A673 (cell line): ENCODE measurements around the gene PIP5K1A. TPM values are rescaled to one million over a fixed set of nuclear protein-coding genes. Genes with fewer than 3 reads are reported as not detected.

ENCODE experiments used
- BruUV-seq: library from RNA; stranded (reverse); fragments of 400-500 nt; replicated peaks from 2 replicates; lab custom pipeline; 2021; lab: Mats Ljungman, UMichigan
- CTCF ChIA-PET: fragments of 300-600 bp; sonication (Branson Sonifier 250); formaldehyde crosslinking; loops from one replicate; lab custom pipeline; 2022; ENCODE audit warnings: antibody characterized with exemption; lab: Charles Lee
- POLR2A ChIA-PET: fragments of 300-600 bp; sonication (Branson Sonifier 250); formaldehyde crosslinking; loops from one replicate; lab custom pipeline; 2022; ENCODE audit warnings: antibody characterized with exemption; ENCODE audit not compliant: low non-redundant PET; lab: Charles Lee
- DNase-seq: peaks from one replicate; pipeline ENCODE4 v3.0.0-alpha.2; 2015; ENCODE audit warnings: low spot score
- H3K27ac ChIP-seq: fragments of 200-600 bp; sonication (generic); 2 replicates; pipeline ENCODE4 v1.5.1; 2016; ENCODE audit warnings: mixed run types, low read depth, mild to moderate bottlenecking, mixed read lengths, antibody characterized with exemption, low read length; ENCODE audit not compliant: poor library complexity, severe bottlenecking
- H3K27me3 ChIP-seq: fragments of 200-600 bp; sonication (generic); replicated peaks from 2 replicates; pipeline ENCODE4 v1.6.1; 2017; ENCODE audit warnings: mixed run types, low read depth, mild to moderate bottlenecking, mixed read lengths, antibody characterized with exemption, low read length; ENCODE audit not compliant: insufficient read depth, poor library complexity
- H3K36me3 ChIP-seq: fragments of 200-600 bp; sonication (generic); 2 replicates; pipeline ENCODE4 v1.6.1; 2016; ENCODE audit warnings: mixed run types, mild to moderate bottlenecking, mixed read lengths, antibody characterized with exemption, low read length; ENCODE audit not compliant: insufficient read depth, poor library complexity, severe bottlenecking
- H3K4me1 ChIP-seq: fragments of 200-600 bp; sonication (generic); 2 replicates; pipeline ENCODE4 v1.6.1; 2017; ENCODE audit warnings: mixed run types, mild to moderate bottlenecking, mixed read lengths, antibody characterized with exemption, low read length; ENCODE audit not compliant: insufficient read depth, poor library complexity, severe bottlenecking
- H3K4me3 ChIP-seq: fragments of 200-600 bp; sonication (generic); 2 replicates; pipeline ENCODE4 v1.5.1; 2016; ENCODE audit warnings: low read depth, mixed run types, mild to moderate bottlenecking, mixed read lengths, low read length; ENCODE audit not compliant: poor library complexity, severe bottlenecking
- H3K9me3 ChIP-seq: fragments of 200-600 bp; sonication (generic); 2 replicates; pipeline ENCODE4 v1.6.1; 2016; ENCODE audit warnings: mixed run types, low read depth, mild to moderate bottlenecking, mixed read lengths, antibody characterized with exemption, low read length; ENCODE audit not compliant: poor library complexity, severe bottlenecking
- CTCF ChIP-seq: fragments of 300-800, 200-600 bp; sonication (generic); conservative IDR thresholded peaks from 2 replicates; pipeline ENCODE4 v1.5.1; 2017; ENCODE audit warnings: low read depth, mild to moderate bottlenecking, antibody characterized with exemption, low read length, moderate library complexity, mixed read lengths
- EZH2 ChIP-seq: fragments of 200-600 bp; sonication (generic); IDR thresholded peaks from 2 replicates; pipeline ENCODE4 v1.6.1; 2017; ENCODE audit warnings: borderline replicate concordance, low read depth, mild to moderate bottlenecking, mixed read lengths, antibody characterized with exemption, low read length; ENCODE audit not compliant: poor library complexity, severe bottlenecking
- intact Hi-C: fragments of 100-400 bp; cut with micrococcal nuclease; formaldehyde crosslinking; loops from one replicate; pipeline ENCODE4 v1.10.0; 2022; ENCODE audit not compliant: unreplicated experiment
- total RNA-seq: library from RNA; stranded (reverse); gene quantifications from 2 replicates; pipeline ENCODE4 v1.2.3, GENCODE V29; 2021

Gene PIP5K1A
- total RNA-seq, 1 experiment from 2014 or later, result 115 TPM

- TF ChIP-seq EZH2 (no peak), CTCF (no peak)
- no peak for DNase-seq
- POLR2A ChIA-PET, result no interaction called here
- CTCF ChIA-PET, result no interaction called here
- no peaks in the 10 kb centered on the region for H3K27me3 ChIP-seq
- intact Hi-C loops, result no loop called here
- no peak overlapping the region for H3K4me3 ChIP-seq
- H3K36me3 ChIP-seq, result peaks cover 96% of the 10 kb centered on the region
- no peaks in the 10 kb centered on the region for H3K4me1 ChIP-seq
- H3K27ac ChIP-seq, result no peak overlapping the region
- no peaks in the 10 kb centered on the region for H3K9me3 ChIP-seq
- BruUV-seq, result no TSS peak
These were observed 40.1 kb downstream of the PIP5K1A start for GRCh38 chr1:151238467-151238739.

GRCh38 chr1:151242442-151242841 is 44.1 kb downstream of the PIP5K1A start:
- Histone ChIP-seq H3K36me3 (peaks cover 94% of the 10 kb centered on the region), H3K27ac (no peak overlapping the region), H3K4me1 (no peaks in the 10 kb centered on the region), H3K27me3 (no peaks in the 10 kb centered on the region), H3K4me3 (no peak overlapping the region), H3K9me3 (no peaks in the 10 kb centered on the region)
- CTCF ChIA-PET, result no interaction called here
- intact Hi-C loops, result no loop called here
- DNase-seq, result no peak
- TF ChIP-seq CTCF (no peak), EZH2 (no peak)
- POLR2A ChIA-PET, result interaction anchor here (0.7 kb wide), 1 partner anchor 114 kb away, joined by 3 read pairs; no protein-coding TSS in a partner anchor
- no TSS peak for BruUV-seq

- Histone ChIP-seq H3K4me3 (no peak overlapping the region), H3K36me3 (peaks cover 94% of the 10 kb centered on the region), H3K4me1 (no peaks in the 10 kb centered on the region), H3K27ac (peak overlapping the region; percentile 28), H3K9me3 (no peaks in the 10 kb centered on the region), H3K27me3 (no peaks in the 10 kb centered on the region)
- ChIA-PET POLR2A (interaction anchor here (0.6 kb wide), 1 partner anchor 665 kb away, joined by 3 read pairs; no protein-coding TSS in a partner anchor), CTCF (no interaction called here)
- intact Hi-C loops, result no loop called here
- no TSS peak for BruUV-seq
- no peak for TF ChIP-seq EZH2
- no peak for TF ChIP-seq CTCF
- DNase-seq, result no peak
These were observed 45.4 kb downstream of the PIP5K1A start for GRCh38 chr1:151243683-151244216.
